HFF-Myc (cell line): ENCODE data around the gene SSPN.

ENCODE experiments used
- DNase-seq: peaks from one replicate; pipeline ENCODE4 v3.0.0-alpha.2; 2011; ENCODE audit warnings: low read depth; ENCODE audit errors: extremely low read depth
- H3K4me3 ChIP-seq: replicated peaks from 2 replicates; pipeline ENCODE4 v1.5.1; 2011; ENCODE audit warnings: low read depth, mild to moderate bottlenecking, control low read depth, low read length
- CTCF ChIP-seq: IDR thresholded peaks from 2 replicates; pipeline ENCODE4 v1.5.1; 2012; ENCODE audit warnings: mild to moderate bottlenecking, low read depth, low read length, control low read depth; ENCODE audit errors: missing control alignments

The SSPN gene

GRCh38 chr12:26281320-26281719, 85.9 kb downstream of the SSPN start:
- DNase-seq = no peak
- TF ChIP-seq CTCF = no peak
- no peak overlapping the region for H3K4me3 ChIP-seq

- TF ChIP-seq CTCF = no peak
- no peak overlapping the region for H3K4me3 ChIP-seq
- DNase-seq = no peak
Measured at GRCh38 chr12:26282339-26282940, 87.1 kb downstream of the SSPN start.

- H3K4me3 ChIP-seq = no peak overlapping the region
- TF ChIP-seq CTCF = no peak
- no peak for DNase-seq
Measured at GRCh38 chr12:26283046-26283445, 87.7 kb downstream of the SSPN start.

- H3K4me3 ChIP-seq = no peak overlapping the region
- TF ChIP-seq CTCF = no peak
- no peak for DNase-seq
Measured at GRCh38 chr12:26283617-26284016, 88.2 kb downstream of the SSPN start.

- DNase-seq = no peak
- no peak for TF ChIP-seq CTCF
- no peak overlapping the region for H3K4me3 ChIP-seq
Measured at GRCh38 chr12:26285401-26285800, 90.0 kb downstream of the SSPN start.

GRCh38 chr12:26286186-26286585, 90.8 kb downstream of the SSPN start:
- DNase-seq = no peak

More at GRCh38 chr12:26286186-26286585, 90.8 kb downstream of the SSPN start:
- H3K4me3 ChIP-seq = no peak overlapping the region
- no peak for TF ChIP-seq CTCF
